Activated CD8-positive, alpha-beta memory T cell treated with anti-CD3 and anti-CD28 coated beads, Interleukin-2, amount 50 U/mL, for 1 hour (primary cell): ENCODE measurements around the gene SELENON.

Source experiments
- DNase-seq: peaks from one replicate; pipeline ENCODE4 v3.0.0-alpha.2; 2020; ENCODE audit errors: extremely low read depth

The SELENON gene

GRCh38 chr1:25809283-25809926, 9.4 kb downstream of the SELENON start:
- no peak for DNase-seq

DNA sequence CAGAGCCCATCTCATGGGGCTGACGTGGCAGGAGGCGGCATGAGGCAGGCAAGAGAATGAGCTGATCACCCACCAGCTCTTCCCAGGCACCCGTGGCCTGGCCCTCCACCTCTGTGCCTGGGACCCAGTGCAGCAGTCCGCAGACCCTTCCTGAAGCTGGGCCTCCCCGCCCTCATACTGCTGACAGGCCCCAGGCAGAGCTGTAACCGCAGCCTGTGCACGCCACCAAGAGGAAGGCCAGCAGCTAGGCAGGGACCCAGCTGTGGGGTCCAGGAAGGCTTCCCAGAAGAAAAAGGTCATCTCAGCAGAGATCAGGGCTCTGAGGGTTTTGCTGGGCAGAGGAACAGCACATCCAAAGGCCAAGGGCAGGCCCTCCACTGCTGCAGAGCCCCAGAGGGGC, 9.9 kb downstream of the SELENON start:
- DNase-seq: no peak

GRCh38 chr1:25810341-25811299, 10.6 kb downstream of the SELENON start:
- DNase-seq: no peak

- DNase-seq: no peak
These were observed 11.5 kb downstream of the SELENON start for GRCh38 chr1:25811384-25812082.

GRCh38 chr1:25813071-25813733, 13.2 kb downstream of the SELENON start:
- no peak for DNase-seq

GRCh38 chr1:25813734-25814471, 13.9 kb downstream of the SELENON start:
- no peak for DNase-seq

- DNase-seq: no peak
These were observed 14.6 kb downstream of the SELENON start for GRCh38 chr1:25814549-25815087.

GRCh38 chr1:25815208-25816111, 15.5 kb downstream of the SELENON start:
- DNase-seq: no peak

DNA sequence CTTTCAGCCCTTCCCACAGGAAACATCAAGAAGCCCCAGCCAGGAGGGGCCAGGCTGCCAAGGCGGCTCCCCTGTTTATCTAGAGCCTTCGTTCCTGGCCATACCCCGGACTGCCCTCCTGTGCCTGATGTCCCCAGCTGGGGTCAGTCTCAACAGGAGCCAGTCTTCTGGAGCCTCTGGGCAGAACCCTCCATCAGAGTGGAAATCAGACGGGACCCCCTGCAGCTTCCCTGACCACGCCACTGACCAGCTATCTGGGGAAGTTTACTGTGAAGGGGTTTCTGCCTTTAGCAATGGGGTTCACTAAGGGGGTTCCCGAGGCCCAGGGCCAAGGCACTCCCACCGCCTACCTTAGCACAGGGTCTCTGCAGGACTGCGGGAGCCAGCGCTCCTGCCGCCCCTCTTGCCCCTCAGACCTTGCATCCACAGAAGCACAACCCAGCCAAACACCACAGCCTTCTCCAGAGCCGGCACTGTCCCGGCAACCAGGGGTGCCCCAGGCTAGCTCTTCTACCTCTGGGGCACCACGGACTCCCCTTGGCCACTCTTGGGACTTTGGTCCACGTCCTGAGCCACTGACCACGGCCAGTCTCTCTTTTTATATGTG, 16.2 kb downstream of the SELENON start:
- no peak for DNase-seq

- DNase-seq: no peak
These were observed 18.0 kb downstream of the SELENON start for GRCh38 chr1:25817840-25818501.

DNA sequence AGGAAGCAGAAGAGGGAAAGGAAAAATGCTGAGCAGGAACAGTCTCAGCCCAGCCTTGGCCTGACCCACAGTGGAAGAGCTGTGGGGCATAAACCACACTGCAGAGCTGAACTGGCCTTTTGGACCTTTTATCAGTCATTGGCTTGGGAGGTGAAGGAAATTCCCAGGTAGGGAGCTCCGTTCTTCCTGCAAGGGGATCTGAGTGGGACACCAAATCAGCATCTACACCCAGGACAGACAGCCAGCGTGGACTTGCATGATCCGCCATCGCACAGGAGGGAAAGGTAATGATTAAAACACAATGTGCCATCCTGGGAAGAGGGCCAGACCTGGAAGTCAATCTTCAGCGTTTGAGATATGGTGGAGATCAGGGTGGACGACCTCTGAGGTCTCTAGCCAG, 18.6 kb downstream of the SELENON start:
- DNase-seq: no peak

DNA sequence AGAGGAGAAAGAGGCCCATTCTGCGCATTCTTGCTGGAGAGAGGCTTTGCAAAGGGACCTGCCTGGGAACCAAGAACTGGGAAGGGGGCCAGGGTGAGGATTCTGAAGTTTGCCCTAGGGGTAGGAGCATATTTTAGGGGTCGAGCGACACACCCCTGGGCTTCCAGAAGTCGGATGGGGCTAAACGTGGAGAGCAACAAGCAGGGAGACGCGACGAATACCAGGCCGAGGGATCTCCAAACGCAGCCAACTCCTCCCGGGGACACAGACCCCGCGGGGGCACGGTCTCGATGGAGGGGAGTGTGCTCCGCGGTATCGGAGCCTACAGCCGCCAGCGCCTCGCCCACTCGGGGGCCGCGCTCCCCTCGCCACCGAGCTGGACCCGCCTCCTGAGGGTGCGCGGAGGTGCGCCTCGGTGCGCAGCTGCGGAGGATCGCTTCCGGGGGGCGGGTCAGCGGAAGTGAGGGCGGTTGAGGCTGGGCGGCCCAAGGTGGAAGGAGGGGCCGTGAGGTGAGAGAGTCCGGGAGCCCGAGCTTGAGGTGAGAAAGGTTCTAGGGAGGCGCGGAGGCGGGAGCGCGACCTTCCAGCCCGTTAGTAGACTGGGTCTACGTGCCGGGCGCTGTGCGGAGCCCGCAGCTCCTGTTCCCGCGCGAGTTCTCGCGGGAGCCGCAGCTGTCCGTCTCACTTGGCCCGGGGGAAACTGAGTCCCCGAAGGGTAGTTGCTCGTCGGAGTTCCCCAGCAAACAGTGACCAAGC, 19.7 kb downstream of the SELENON start, which contains the start of gene MTFR1L:
MTFR1L (plus strand) TSS at position 464 of the 756 bp plus-strand sequence. CDS start 3,151 bp downstream, outside the sequence.
- peak; percentile 77 for DNase-seq

DNA sequence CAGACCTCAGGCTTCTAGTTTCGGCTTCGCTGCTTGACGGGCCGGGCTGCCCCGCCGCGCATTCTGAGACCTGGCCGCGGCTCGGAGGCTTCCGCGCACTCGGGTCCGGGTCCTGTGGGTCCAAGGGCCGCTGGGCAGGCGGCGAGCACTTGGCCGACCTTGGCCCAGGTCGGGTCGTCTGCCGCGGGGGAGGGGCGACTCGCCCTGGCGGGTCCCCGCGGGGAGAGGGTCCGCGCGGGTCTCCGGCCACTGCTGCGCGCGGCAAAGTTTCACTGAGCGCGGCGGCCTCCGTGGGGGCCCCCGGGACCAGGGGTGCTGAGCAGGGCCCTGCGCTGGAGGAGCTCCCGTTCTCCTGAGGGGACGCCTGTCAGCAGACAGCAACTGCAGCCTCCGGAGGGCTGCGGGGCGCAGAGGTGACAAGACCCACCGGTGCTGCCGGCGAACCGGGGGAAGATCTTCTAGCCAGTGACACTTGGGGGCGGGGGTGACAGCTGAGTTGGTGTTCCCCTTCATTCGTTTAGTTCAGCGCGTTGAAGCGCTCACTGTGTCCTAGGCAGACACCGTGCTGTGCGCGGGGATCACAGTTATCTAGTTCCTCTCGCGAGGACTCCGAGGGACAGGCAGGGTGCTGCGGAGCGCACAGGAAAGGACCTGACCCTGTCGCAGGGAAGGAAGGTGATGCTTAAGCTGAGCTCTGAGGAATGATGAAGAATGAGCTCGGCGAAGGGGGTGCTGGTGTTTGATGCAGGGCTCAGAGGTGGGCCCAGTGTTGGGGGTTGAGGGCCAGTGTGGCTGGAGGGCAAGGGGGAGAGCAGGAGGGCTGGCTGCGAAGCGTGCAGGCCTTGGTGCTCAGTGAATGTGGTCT, 20.5 kb downstream of the SELENON start:
- no peak for DNase-seq

- DNase-seq: no peak
These were observed 21.1 kb downstream of the SELENON start for GRCh38 chr1:25821112-25821476.

GRCh38 chr1:25821630-25822091, 21.7 kb downstream of the SELENON start:
- no peak for DNase-seq

DNA sequence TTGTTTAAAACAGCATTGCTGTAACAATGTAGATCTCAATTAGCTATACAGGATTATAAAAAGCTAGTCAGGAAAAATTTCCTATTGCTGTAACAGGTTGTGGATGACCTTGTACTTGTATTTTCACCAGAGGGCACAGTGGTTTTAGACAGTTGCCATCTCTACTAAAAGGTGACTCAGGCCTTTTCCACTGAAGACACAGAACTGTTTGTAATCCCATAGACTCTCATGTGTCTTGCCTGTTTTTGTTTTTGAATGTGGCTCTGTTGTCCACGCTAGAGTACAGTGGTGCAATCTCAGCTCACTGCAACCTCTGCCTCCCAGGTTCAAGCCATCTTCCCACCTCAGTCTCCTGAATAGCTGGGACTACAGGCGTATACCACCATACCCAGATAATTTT, 25.6 kb downstream of the SELENON start:
- DNase-seq: no peak

DNA sequence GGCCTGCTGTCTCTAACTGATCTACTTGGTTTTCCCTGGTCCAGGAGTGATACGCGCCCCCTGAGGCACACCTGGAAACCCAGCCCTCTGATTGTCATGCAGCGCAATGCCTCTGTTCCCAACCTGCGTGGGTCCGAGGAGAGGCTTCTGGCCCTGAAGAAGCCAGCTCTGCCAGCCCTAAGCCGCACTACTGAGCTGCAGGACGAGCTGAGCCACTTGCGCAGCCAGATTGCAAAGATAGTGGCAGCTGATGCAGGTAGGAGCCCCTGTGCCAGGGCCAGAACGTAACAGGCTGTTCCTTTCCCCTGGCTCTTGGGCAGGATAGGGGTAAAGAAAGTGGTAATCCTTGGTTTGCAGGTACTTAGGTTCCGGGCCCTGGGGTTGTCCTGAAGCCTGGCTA, 26.6 kb downstream of the SELENON start:
- no peak for DNase-seq
